Measurements from ENCODE around the gene DHODH.
"Not testable (repeated sequence)": the region's sequence is repeated elsewhere in the genome, so short reads cannot be mapped to it uniquely, and the experiment has no call there.

GRCh38 chr16:72054254-72054847 is 45.8 kb downstream of the DHODH start, which contains the start of gene HP:
- TF ChIP-seq POLR2A (IDR thresholded peaks at IDR 0.05; ENCODE audit: low read length); GATA1 (IDR thresholded peaks at IDR 0.05; ENCODE audit: low read depth, low read length): not testable (repeated sequence)

Data from erythroblast (primary cell).